ENCODE measurements around the gene GRP. TPM values are rescaled to one million over a fixed set of nuclear protein-coding genes. Genes with fewer than 3 reads are reported as not detected.

GRP gene
- total RNA-seq, 1 experiment from 2014 or later, result not detected

DNA sequence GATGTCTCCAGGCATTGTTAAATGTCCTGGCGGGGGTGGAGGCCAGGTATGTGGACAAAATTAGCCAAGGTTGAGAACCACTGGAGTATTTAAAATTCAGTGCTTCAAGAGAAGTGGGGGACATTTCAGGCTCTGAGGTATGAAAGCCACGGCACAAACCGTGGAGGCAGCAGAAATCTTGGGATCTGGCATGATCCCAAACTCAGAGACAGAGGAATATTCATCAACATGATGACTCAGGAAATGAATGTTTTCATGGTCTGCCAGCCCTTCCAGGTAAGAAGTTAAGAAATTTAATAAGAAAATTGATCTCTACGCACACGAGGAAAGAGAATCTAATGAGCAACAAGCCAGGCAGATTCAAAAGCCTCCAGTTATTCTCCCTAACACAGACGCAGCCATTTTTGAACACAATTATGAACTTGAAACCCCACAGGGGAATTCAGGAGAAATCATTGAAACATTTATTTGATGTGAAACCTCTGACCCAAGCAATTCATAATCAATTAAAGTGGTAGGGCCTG, 11.3 kb upstream of the GRP start:
- Histone ChIP-seq H3K4me1 (ENCODE audit: control insufficient read depth in 1 of 2, insufficient read depth in 2 of 2, low read length in 2 of 2) (no peaks in the 10 kb centered on the region), H2AFZ (ENCODE audit: low read depth, low read length, poor library complexity, severe bottlenecking) (no peak overlapping the region), H3K27ac (ENCODE audit: low read depth, low read length) (no peak overlapping the region), H3K27me3 (ENCODE audit: insufficient read depth, low read length) (peaks cover 13% of the 10 kb centered on the region), H4K20me1 (ENCODE audit: insufficient read depth) (no peaks in the 10 kb centered on the region), H3K4me3 (replicated peaks in 1 of 2; ENCODE audit: low read depth in 1 of 2, low read length in 2 of 2) (no peak overlapping the region), H3K9me3 (ENCODE audit: control insufficient read depth in 1 of 2, insufficient read depth in 1 of 2, low read depth in 1 of 2, low read length in 2 of 2) (no peaks in the 10 kb centered on the region), H3K9me2 (ENCODE audit: insufficient read depth) (no peaks in the 10 kb centered on the region), H3K4me2 (ENCODE audit: low read length) (no peak overlapping the region), H3K36me3 (ENCODE audit: control insufficient read depth in 1 of 2, insufficient read depth in 2 of 2, low read length in 2 of 2) (no peaks in the 10 kb centered on the region), H3K9ac (ENCODE audit: low read length) (no peak overlapping the region), H3K79me2 (ENCODE audit: insufficient read depth, low read length) (no peaks in the 10 kb centered on the region)
- ChIA-PET CTCF (no interaction called here), RAD21 (ENCODE audit: low non-redundant PET in 1 of 2, low total read pairs in 2 of 2, uncharacterized antibody in 2 of 2, unreplicated experiment in 2 of 2) (no interaction called here), POLR2A (no interaction called here)
- no peak for ATAC-seq
- TF ChIP-seq SP1 (IDR thresholded peaks at IDR 0.05; ENCODE audit: low read depth), result no peak
- no peak for TF ChIP-seq EZH2 (IDR thresholded peaks at IDR 0.05)
- no peak for TF ChIP-seq CEBPB (IDR thresholded peaks at IDR 0.05; ENCODE audit: low read depth)
- no peak for TF ChIP-seq ZNF274 (IDR thresholded peaks at IDR 0.05; ENCODE audit: low read depth, low read length)
- TF ChIP-seq JUND (IDR thresholded peaks at IDR 0.05), result no peak
- TF ChIP-seq SRF (IDR thresholded peaks at IDR 0.05; ENCODE audit: low read depth), result no peak
- no TSS peak for BruUV-seq (replicated peaks)
- no peak for DNase-seq (ENCODE audit: low read depth, low spot score)
- intact Hi-C loops (cut with micrococcal nuclease), result no loop called here

DNA sequence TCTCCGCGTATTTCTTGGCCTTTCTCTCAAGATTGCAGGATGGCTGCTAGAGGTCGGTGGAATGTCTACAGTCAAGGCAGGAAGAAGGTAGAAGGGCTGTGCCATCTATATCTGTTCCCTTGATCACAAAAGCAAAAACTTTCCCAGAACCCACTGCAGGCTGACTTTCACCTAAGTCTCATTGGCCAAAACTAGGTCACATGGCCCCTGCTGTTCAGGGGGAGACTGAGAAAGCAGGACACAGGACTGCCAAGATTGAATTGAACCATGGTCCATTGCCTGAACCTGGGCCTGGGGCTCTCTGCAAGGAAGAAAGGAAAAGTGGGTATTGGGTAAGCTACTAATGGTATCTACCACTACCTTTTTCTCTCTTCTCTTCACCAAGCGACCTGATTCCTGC, 9.7 kb upstream of the GRP start:
- Histone ChIP-seq H3K27ac (ENCODE audit: low read depth, low read length) (no peak overlapping the region), H3K4me3 (replicated peaks in 1 of 2; ENCODE audit: low read depth in 1 of 2, low read length in 2 of 2) (no peak overlapping the region), H3K4me2 (ENCODE audit: low read length) (no peak overlapping the region), H4K20me1 (ENCODE audit: insufficient read depth) (no peaks in the 10 kb centered on the region), H3K9ac (ENCODE audit: low read length) (no peak overlapping the region), H3K27me3 (ENCODE audit: insufficient read depth, low read length) (peaks cover 23% of the 10 kb centered on the region), H3K9me2 (ENCODE audit: insufficient read depth) (no peaks in the 10 kb centered on the region), H3K79me2 (ENCODE audit: insufficient read depth, low read length) (no peaks in the 10 kb centered on the region), H2AFZ (ENCODE audit: low read depth, low read length, poor library complexity, severe bottlenecking) (no peak overlapping the region), H3K9me3 (ENCODE audit: control insufficient read depth in 1 of 2, insufficient read depth in 1 of 2, low read depth in 1 of 2, low read length in 2 of 2) (no peaks in the 10 kb centered on the region), H3K4me1 (ENCODE audit: control insufficient read depth in 1 of 2, insufficient read depth in 2 of 2, low read length in 2 of 2) (no peaks in the 10 kb centered on the region), H3K36me3 (ENCODE audit: control insufficient read depth in 1 of 2, insufficient read depth in 2 of 2, low read length in 2 of 2) (no peaks in the 10 kb centered on the region)
- no peak for ATAC-seq
- BruUV-seq (replicated peaks), result no TSS peak
- intact Hi-C loops (cut with micrococcal nuclease), result no loop called here
- no peak for DNase-seq (ENCODE audit: low read depth, low spot score)
- TF ChIP-seq SIN3A (IDR thresholded peaks at IDR 0.05; ENCODE audit: low read depth), result no peak
- no peak for TF ChIP-seq POLR2AphosphoS5 (IDR thresholded peaks at IDR 0.05; ENCODE audit: low read depth, low read length)
- POLR2A ChIA-PET, result no interaction called here
- RAD21 ChIA-PET (ENCODE audit: low non-redundant PET in 1 of 2, low total read pairs in 2 of 2, uncharacterized antibody in 2 of 2, unreplicated experiment in 2 of 2), result no interaction called here
- CTCF ChIA-PET, result no interaction called here
